IMR-90 (cell line): Measurements from ENCODE around the gene HIVEP3. TPM values are rescaled to one million over a fixed set of nuclear protein-coding genes. Genes with fewer than 3 reads are reported as not detected.

ENCODE experiments used
- ATAC-seq: fragments of 200-7000 bp; cut with Tn5 transposase; 2 replicates; pipeline ENCODE4 v1.9.1; 2020; ENCODE audit warnings: low read depth, mild to moderate bottlenecking, moderate library complexity
- BruUV-seq: library from RNA; stranded (reverse); fragments of 400-500 nt; replicated peaks from 2 replicates; lab custom pipeline; 2021; lab: Mats Ljungman, UMichigan
- CTCF ChIA-PET: fragments of 300-600 bp; formaldehyde crosslinking; extraction: SDS; loops from one replicate; lab custom pipeline; 2021; ENCODE audit warnings: antibody characterized with exemption; lab: Yijun Ruan, JAX
- POLR2A ChIA-PET: fragments of 300-600 bp; sonication (Branson Sonifier 250); formaldehyde crosslinking; loops from one replicate; lab custom pipeline; 2022; ENCODE audit warnings: antibody characterized with exemption; ENCODE audit not compliant: unreplicated experiment; lab: Charles Lee
- DNase-seq: peaks from one replicate; pipeline ENCODE4 v3.0.0; 2013
- H2AFZ ChIP-seq: replicated peaks from 2 replicates; pipeline ENCODE3; 2013; ENCODE audit warnings: low read length, mild to moderate bottlenecking; ENCODE audit not compliant: poor library complexity
- H2AK5ac ChIP-seq: 2 replicates; pipeline ENCODE4 v1.6.1; 2013; ENCODE audit warnings: low read depth, low read length, inconsistent platforms
- H2AK9ac ChIP-seq: replicated peaks from 2 replicates; pipeline ENCODE3; 2013; ENCODE audit warnings: mild to moderate bottlenecking, low read depth, low read length, moderate library complexity; ENCODE audit not compliant: poor library complexity
- H2BK120ac ChIP-seq: 2 replicates; pipeline ENCODE4 v1.6.1; 2013; ENCODE audit warnings: low read depth, low read length, inconsistent platforms
- H2BK15ac ChIP-seq: 3 replicates; pipeline ENCODE4 v1.6.1; 2013; ENCODE audit warnings: low read depth, low read length, inconsistent platforms
- H2BK20ac ChIP-seq: 2 replicates; pipeline ENCODE4 v1.6.1; 2013; ENCODE audit warnings: low read depth, mild to moderate bottlenecking, inconsistent platforms, low read length, moderate library complexity
- H2BK5ac ChIP-seq: 2 replicates; pipeline ENCODE4 v1.6.1; 2013; ENCODE audit warnings: mild to moderate bottlenecking, low read depth, low read length, inconsistent platforms; ENCODE audit not compliant: poor library complexity, severe bottlenecking
- H3K14ac ChIP-seq: replicated peaks from 2 replicates; pipeline ENCODE4 v1.6.1; 2013; ENCODE audit warnings: low read depth, low read length, inconsistent platforms
- H3K18ac ChIP-seq: 2 replicates; pipeline ENCODE4 v1.6.1; 2013; ENCODE audit warnings: low read depth, low read length, control low read depth
- H3K23ac ChIP-seq: 2 replicates; pipeline ENCODE4 v1.6.1; 2013; ENCODE audit warnings: low read depth, low read length, inconsistent platforms
- H3K27ac ChIP-seq: 2 replicates; pipeline ENCODE4 v1.5.1; 2013; ENCODE audit warnings: mild to moderate bottlenecking, control low read depth, low read length; ENCODE audit not compliant: insufficient read depth
- H3K27me3 ChIP-seq: 2 replicates; pipeline ENCODE4 v1.6.1; 2013; ENCODE audit warnings: low read length; ENCODE audit not compliant: control insufficient read depth, insufficient read depth
- H3K36me3 ChIP-seq: 2 replicates; pipeline ENCODE4 v1.6.1; 2013; ENCODE audit warnings: low read length, mixed read lengths; ENCODE audit not compliant: control insufficient read depth, insufficient read depth
- H3K4ac ChIP-seq: 2 replicates; pipeline ENCODE4 v1.6.1; 2013; ENCODE audit warnings: low read depth, low read length, inconsistent platforms
- H3K4me1 ChIP-seq: 2 replicates; pipeline ENCODE4 v1.6.1; 2013; ENCODE audit warnings: low read length, mixed read lengths; ENCODE audit not compliant: control insufficient read depth, insufficient read depth
- H3K4me2 ChIP-seq: 2 replicates; pipeline ENCODE4 v1.6.1; 2013; ENCODE audit warnings: low read depth, mild to moderate bottlenecking, control low read depth, low read length, moderate library complexity
- H3K4me3 ChIP-seq: 2 replicates; pipeline ENCODE4 v1.5.1; 2013; ENCODE audit warnings: low read depth, mild to moderate bottlenecking, control low read depth, low read length, moderate library complexity; ENCODE audit not compliant: insufficient read depth
- H3K56ac ChIP-seq: 2 replicates; pipeline ENCODE4 v1.6.1; 2013; ENCODE audit warnings: low read length, inconsistent platforms; ENCODE audit not compliant: insufficient read depth; ENCODE audit errors: extremely low read depth
- H3K79me1 ChIP-seq, 2 experiments: 2 replicates each; pipeline ENCODE4 v1.6.1; 2013; ENCODE audit warnings: low read length in 2 of 2, inconsistent platforms in 1 of 2, low read depth in 1 of 2
- H3K9ac ChIP-seq: 2 replicates; pipeline ENCODE4 v1.6.1; 2013; ENCODE audit warnings: low read depth, low read length, control low read depth
- H3K9me1 ChIP-seq: 2 replicates; pipeline ENCODE4 v1.6.1; 2013; ENCODE audit warnings: low read length, inconsistent platforms; ENCODE audit not compliant: insufficient read depth
- H3K9me3 ChIP-seq: 2 replicates; pipeline ENCODE4 v1.6.1; 2013; ENCODE audit warnings: low read length; ENCODE audit not compliant: control insufficient read depth, insufficient read depth
- H4K20me1 ChIP-seq: 2 replicates; pipeline ENCODE4 v1.6.1; 2013; ENCODE audit warnings: low read length, inconsistent platforms; ENCODE audit not compliant: insufficient read depth
- H4K5ac ChIP-seq: 2 replicates; pipeline ENCODE4 v1.6.1; 2013; ENCODE audit warnings: mild to moderate bottlenecking, low read depth, low read length, control low read depth
- H4K8ac ChIP-seq, 2 experiments: 2 replicates each; pipeline ENCODE4 v1.6.1; 2013; ENCODE audit warnings: low read depth in 2 of 2, low read length in 2 of 2, control low read depth in 1 of 2, inconsistent platforms in 1 of 2
- H4K91ac ChIP-seq: 2 replicates; pipeline ENCODE4 v1.6.1; 2013; ENCODE audit warnings: low read depth, low read length, inconsistent platforms; ENCODE audit not compliant: insufficient read depth
- BHLHE40 ChIP-seq: fragments of 150-350 bp; IDR thresholded peaks from 2 replicates; pipeline ENCODE4 v1.6.1; 2016; ENCODE audit warnings: mild to moderate bottlenecking, low read depth, low read length
- CEBPB ChIP-seq: IDR thresholded peaks from 2 replicates; pipeline ENCODE4 v1.6.1; 2012; ENCODE audit warnings: low read depth, low read length, improper control_type of control experiment
- CHD1 ChIP-seq: IDR thresholded peaks from 2 replicates; pipeline ENCODE4 v1.6.1; 2012; ENCODE audit warnings: low read depth, low read length, improper control_type of control experiment
- MAFK ChIP-seq: IDR thresholded peaks from 2 replicates; pipeline ENCODE4 v1.6.1; 2012; ENCODE audit warnings: low read depth, low read length, improper control_type of control experiment
- MAZ ChIP-seq: IDR thresholded peaks from 2 replicates; pipeline ENCODE4 v1.6.1; 2012; ENCODE audit warnings: low read depth, mild to moderate bottlenecking, low read length, improper control_type of control experiment, moderate library complexity, borderline replicate concordance
- MXI1 ChIP-seq: IDR thresholded peaks from 2 replicates; pipeline ENCODE4 v1.6.1; 2012; ENCODE audit warnings: low read depth, mild to moderate bottlenecking, low read length, moderate library complexity, borderline replicate concordance
- NFE2L2 ChIP-seq: fragments of 150-350 bp; IDR thresholded peaks from 2 replicates; pipeline ENCODE4 v1.6.1; 2016; ENCODE audit warnings: low read depth, mild to moderate bottlenecking, low read length
- POLR2A ChIP-seq: IDR thresholded peaks from 2 replicates; pipeline ENCODE4 v1.6.1; 2012; ENCODE audit warnings: mild to moderate bottlenecking, low read depth, low read length
- RAD21 ChIP-seq: IDR thresholded peaks from 2 replicates; pipeline ENCODE4 v1.6.1; 2012; ENCODE audit warnings: low read length, improper control_type of control experiment
- RFX5 ChIP-seq: IDR thresholded peaks from 2 replicates; pipeline ENCODE4 v1.8.0; 2012; ENCODE audit warnings: low read depth, mild to moderate bottlenecking, low read length, moderate library complexity
- WGBS, 2 experiments: methylation state at CpG; one replicate each; pipeline versions ENCODE4 v1.1.5 to v1.1.7; 2013; ENCODE audit warnings: missing lambda C conversion rate in 2 of 2; ENCODE audit not compliant: insufficient read length in 1 of 2; ENCODE audit errors: extremely low coverage in 2 of 2; 5-methylcytosine and 5-hydroxymethylcytosine counted together
- dilution Hi-C: fragments of 300-500 bp; cut with HindIII; formaldehyde crosslinking; loops from one replicate; pipeline ENCODE4 v1.14.3; 2018; ENCODE audit warnings: low sequenced_read_pairs; ENCODE audit not compliant: unreplicated experiment
- in situ Hi-C: fragments of 300-500 bp; cut with MboI; formaldehyde crosslinking; loops from 3 replicates; pipeline ENCODE4 v1.14.3; 2019; ENCODE audit warnings: low sequenced_read_pairs, inconsistent platforms, mixed read lengths
- intact Hi-C: fragments of 100-400 bp; cut with micrococcal nuclease; formaldehyde crosslinking; loops from 2 replicates; pipeline ENCODE4 v1.10.0; 2022
- polyA plus RNA-seq, 3 experiments: library from polyadenylated mRNA; depleted of rRNA; stranded (reverse); fragments of >200 nt; gene quantifications; 2 replicates each; pipeline ENCODE4 v1.2.3, GENCODE V29; 2012; ENCODE audit warnings: low replicate concordance in 1 of 3
- total RNA-seq: library from RNA; depleted of rRNA; stranded (reverse); fragments of >200 nt; gene quantifications from 2 replicates; pipeline ENCODE4 v1.2.3, GENCODE V29; 2012
- TF ChIP-seq, protein P1 (sequence below): fragments of 150-350 bp; IDR thresholded peaks from 2 replicates; pipeline ENCODE4 v1.6.1; 2017; ENCODE audit warnings: mild to moderate bottlenecking, antibody characterized with exemption, low read length, low read depth
- TF ChIP-seq, protein P2 (sequence below): fragments of 150-350 bp; IDR thresholded peaks from 2 replicates; pipeline ENCODE4 v1.6.1; 2016; ENCODE audit warnings: low read depth, mild to moderate bottlenecking, low read length, moderate library complexity, borderline replicate concordance

Gene HIVEP3
- total and polyA plus RNA-seq, 2 of the 4 experiments (the other 2 are of a cell fraction), result 1.4 to 4.0 TPM

DNA sequence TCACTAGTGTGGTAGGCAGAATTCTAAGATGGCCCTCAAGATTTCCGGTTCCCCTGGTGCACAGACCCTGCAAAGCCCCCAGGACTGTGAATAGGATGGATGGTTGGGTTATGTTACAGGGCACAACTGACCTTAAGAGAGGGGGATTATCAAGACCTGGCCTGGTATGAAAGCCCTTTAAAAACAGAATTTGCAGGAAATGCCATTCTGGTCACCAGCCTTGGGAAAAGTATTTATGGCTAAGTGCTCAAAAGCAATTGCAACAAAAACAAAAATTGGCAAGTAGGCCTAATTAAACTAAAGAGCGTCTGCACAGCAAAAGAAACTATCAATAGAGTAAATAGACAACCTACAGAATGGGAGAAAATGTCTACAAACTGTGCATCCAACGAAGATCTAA, 289.6 kb downstream of the HIVEP3 start:
- H2BK15ac ChIP-seq, result peak overlapping the region; percentile 17; the same call in 1 of the 3 replicates
- BruUV-seq, result no TSS peak
- intact Hi-C loops (no loop called here), dilution Hi-C loops (no loop called here), in situ Hi-C loops (no loop called here)
- peak overlapping the region; percentile 49; the same call in 1 of the 2 replicates for H2AK5ac ChIP-seq
- H3K9ac ChIP-seq, result no peak overlapping the region
- H3K23ac ChIP-seq, result no peak overlapping the region
- H4K8ac ChIP-seq, result peak overlapping the region in 1 of 2 experiments; percentile 34; a peak in 1 of 4 replicates
- H2BK20ac ChIP-seq, result peak overlapping the region; percentile 60
- peak overlapping the region; percentile 77; the same call in 1 of the 2 replicates for H3K18ac ChIP-seq
- ATAC-seq (no peak), DNase-seq (no peak)
- H3K79me1 ChIP-seq, result peaks cover 28 to 51% of the 10 kb centered on the region in 2 experiments; a peak in 3 of 4 replicates
- H2AK9ac ChIP-seq, result no peak overlapping the region
- H3K4me1 ChIP-seq, result peaks cover 26% of the 10 kb centered on the region
- no peak overlapping the region for H2AFZ ChIP-seq
- no peak for TF ChIP-seq RFX5
- TF ChIP-seq CEBPB, result no peak
- TF ChIP-seq, protein P1, sequence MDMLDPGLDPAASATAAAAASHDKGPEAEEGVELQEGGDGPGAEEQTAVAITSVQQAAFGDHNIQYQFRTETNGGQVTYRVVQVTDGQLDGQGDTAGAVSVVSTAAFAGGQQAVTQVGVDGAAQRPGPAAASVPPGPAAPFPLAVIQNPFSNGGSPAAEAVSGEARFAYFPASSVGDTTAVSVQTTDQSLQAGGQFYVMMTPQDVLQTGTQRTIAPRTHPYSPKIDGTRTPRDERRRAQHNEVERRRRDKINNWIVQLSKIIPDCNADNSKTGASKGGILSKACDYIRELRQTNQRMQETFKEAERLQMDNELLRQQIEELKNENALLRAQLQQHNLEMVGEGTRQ, result no peak
- no peak for TF ChIP-seq POLR2A
- TF ChIP-seq BHLHE40, result no peak
- TF ChIP-seq MAZ, result no peak
- TF ChIP-seq, protein P2, sequence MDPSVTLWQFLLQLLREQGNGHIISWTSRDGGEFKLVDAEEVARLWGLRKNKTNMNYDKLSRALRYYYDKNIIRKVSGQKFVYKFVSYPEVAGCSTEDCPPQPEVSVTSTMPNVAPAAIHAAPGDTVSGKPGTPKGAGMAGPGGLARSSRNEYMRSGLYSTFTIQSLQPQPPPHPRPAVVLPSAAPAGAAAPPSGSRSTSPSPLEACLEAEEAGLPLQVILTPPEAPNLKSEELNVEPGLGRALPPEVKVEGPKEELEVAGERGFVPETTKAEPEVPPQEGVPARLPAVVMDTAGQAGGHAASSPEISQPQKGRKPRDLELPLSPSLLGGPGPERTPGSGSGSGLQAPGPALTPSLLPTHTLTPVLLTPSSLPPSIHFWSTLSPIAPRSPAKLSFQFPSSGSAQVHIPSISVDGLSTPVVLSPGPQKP, result no peak
- no peak for TF ChIP-seq RAD21
- no peak for TF ChIP-seq CHD1
- no peak for TF ChIP-seq NFE2L2
- TF ChIP-seq MXI1, result no peak
- no peak for TF ChIP-seq MAFK
- peak overlapping the region; percentile 70 for H2BK120ac ChIP-seq
- CTCF ChIA-PET, result no interaction called here
- H3K4ac ChIP-seq, result peak overlapping the region; percentile 36; the same call in 1 of the 2 replicates
- WGBS, 2 experiments, result no CpG with 5 or more reads among the region's 3 CpGs
- H4K91ac ChIP-seq, result peak overlapping the region; percentile 52; the same call in 1 of the 2 replicates
- H3K9me1 ChIP-seq, result peaks cover 21% of the 10 kb centered on the region
- H4K5ac ChIP-seq, result no peak overlapping the region
- no peaks in the 10 kb centered on the region for H3K36me3 ChIP-seq
- no peak overlapping the region for H3K56ac ChIP-seq
- no peaks in the 10 kb centered on the region for H3K27me3 ChIP-seq
- peak overlapping the region; percentile 53; the same call in 1 of the 2 replicates for H3K14ac ChIP-seq
- H3K9me3 ChIP-seq, result no peaks in the 10 kb centered on the region
- peak overlapping the region; percentile 52 for H2BK5ac ChIP-seq
- POLR2A ChIA-PET, result no interaction called here
- H3K27ac ChIP-seq, result no peak overlapping the region
- no peak overlapping the region; the same call in 1 of the 2 replicates for H3K4me2 ChIP-seq
- H4K20me1 ChIP-seq, result peaks cover 8% of the 10 kb centered on the region
- no peak overlapping the region for H3K4me3 ChIP-seq
